Activated CD8-positive, alpha-beta memory T cell treated with anti-CD3 and anti-CD28 coated beads for 48 hours (primary cell): ENCODE results near the gene AIDA.
A peak's percentile ranks its signal among the peaks of the same experiment; 100 is the strongest.
"Not testable (repeated sequence)": the region's sequence is repeated elsewhere in the genome, so short reads cannot be mapped to it uniquely, and the experiment has no call there.

Experiments used
- DNase-seq, 3 experiments: peaks; one replicate each; pipeline ENCODE4 v3.0.0-alpha.2; 2020; ENCODE audit warnings: low read depth in 2 of 3, low spot score in 2 of 3

AIDA gene

GRCh38 chr1:222713091-222713961, 1.0 kb upstream of the AIDA start:
- DNase-seq, result peak; percentile 63 to 79 (median 71)

GRCh38 chr1:222711319-222712252, 705 bp downstream of the AIDA start:
- peak; percentile 20 to 30 (median 24) for DNase-seq

GRCh38 chr1:222709700-222710153, 2.6 kb downstream of the AIDA start:
- no peak for DNase-seq

GRCh38 chr1:222706815-222707214, 5.5 kb downstream of the AIDA start:
- DNase-seq, result no peak

GRCh38 chr1:222704260-222704659, 8.0 kb downstream of the AIDA start:
- no peak for DNase-seq

- DNase-seq, result no peak
Measured at GRCh38 chr1:222702210-222702609, 10.1 kb downstream of the AIDA start.

- DNase-seq, result no peak
Measured at GRCh38 chr1:222697826-222698225, 14.5 kb downstream of the AIDA start.

- no peak for DNase-seq
Measured at GRCh38 chr1:222697203-222697602, 15.1 kb downstream of the AIDA start.

- no peak for DNase-seq
Measured at GRCh38 chr1:222696741-222697140, 15.6 kb downstream of the AIDA start.

GRCh38 chr1:222694927-222695326, 17.4 kb downstream of the AIDA start:
- DNase-seq, result no peak

GRCh38 chr1:222691016-222691415, 21.3 kb downstream of the AIDA start:
- DNase-seq, result no peak

GRCh38 chr1:222680080-222680479, 32.2 kb downstream of the AIDA start:
- no peak for DNase-seq

- no peak for DNase-seq
Measured at GRCh38 chr1:222670110-222670509, 42.2 kb downstream of the AIDA start.

- not testable (repeated sequence) for DNase-seq
Measured at GRCh38 chr1:222669107-222669506, 43.2 kb downstream of the AIDA start.

- DNase-seq, result not testable (repeated sequence)
Measured at GRCh38 chr1:222668184-222668583, 44.1 kb downstream of the AIDA start.

- no peak for DNase-seq
Measured at GRCh38 chr1:222665964-222666363, 46.3 kb downstream of the AIDA start.

- no peak for DNase-seq
Measured at GRCh38 chr1:222663431-222663934, 48.8 kb downstream of the AIDA start.

GRCh38 chr1:222657899-222658298, 54.4 kb downstream of the AIDA start:
- DNase-seq, result no peak

- DNase-seq, result no peak
Measured at GRCh38 chr1:222656391-222657155, 55.7 kb downstream of the AIDA start.

- DNase-seq, result peak in 2 of 3 experiments; percentile 21 to 31
Measured at GRCh38 chr1:222654849-222655248, 57.4 kb downstream of the AIDA start.
